ENCODE results near the gene KRT82. TPM values are rescaled to one million over a fixed set of nuclear protein-coding genes. Genes with fewer than 3 reads are reported as not detected.

Gene KRT82
- total RNA-seq, 1 experiment from 2014 or later: not detected

DNA sequence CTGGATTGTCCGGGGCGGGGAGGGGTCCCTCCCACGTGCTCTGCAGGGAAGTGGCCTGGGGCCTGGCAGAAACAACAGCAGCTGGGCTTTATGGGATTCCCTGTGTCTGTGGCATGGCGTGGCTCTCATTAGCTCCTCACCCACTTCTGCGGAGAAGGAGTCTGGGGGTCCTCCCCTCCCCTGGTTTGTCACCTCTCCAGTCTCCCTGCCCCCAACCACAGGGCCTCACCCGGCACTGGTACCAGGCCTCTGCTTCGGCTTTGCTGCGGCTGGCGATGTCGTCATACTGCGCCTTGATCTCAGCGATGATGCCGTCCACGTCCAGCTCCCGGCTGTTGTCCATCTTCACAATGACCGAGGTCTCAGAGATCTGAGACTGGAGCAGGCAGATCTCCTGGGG, 6.4 kb downstream of the KRT82 start:
- H3K9me3 Mint-ChIP-seq (ENCODE audit: unreplicated experiment): no peaks in the 10 kb centered on the region
- H3K4me1 Mint-ChIP-seq (ENCODE audit: insufficient read depth, unreplicated experiment): peaks cover 15% of the 10 kb centered on the region
- H3K27me3 Mint-ChIP-seq (ENCODE audit: insufficient read depth, unreplicated experiment): no peaks in the 10 kb centered on the region
- TF ChIP-seq, protein P1, sequence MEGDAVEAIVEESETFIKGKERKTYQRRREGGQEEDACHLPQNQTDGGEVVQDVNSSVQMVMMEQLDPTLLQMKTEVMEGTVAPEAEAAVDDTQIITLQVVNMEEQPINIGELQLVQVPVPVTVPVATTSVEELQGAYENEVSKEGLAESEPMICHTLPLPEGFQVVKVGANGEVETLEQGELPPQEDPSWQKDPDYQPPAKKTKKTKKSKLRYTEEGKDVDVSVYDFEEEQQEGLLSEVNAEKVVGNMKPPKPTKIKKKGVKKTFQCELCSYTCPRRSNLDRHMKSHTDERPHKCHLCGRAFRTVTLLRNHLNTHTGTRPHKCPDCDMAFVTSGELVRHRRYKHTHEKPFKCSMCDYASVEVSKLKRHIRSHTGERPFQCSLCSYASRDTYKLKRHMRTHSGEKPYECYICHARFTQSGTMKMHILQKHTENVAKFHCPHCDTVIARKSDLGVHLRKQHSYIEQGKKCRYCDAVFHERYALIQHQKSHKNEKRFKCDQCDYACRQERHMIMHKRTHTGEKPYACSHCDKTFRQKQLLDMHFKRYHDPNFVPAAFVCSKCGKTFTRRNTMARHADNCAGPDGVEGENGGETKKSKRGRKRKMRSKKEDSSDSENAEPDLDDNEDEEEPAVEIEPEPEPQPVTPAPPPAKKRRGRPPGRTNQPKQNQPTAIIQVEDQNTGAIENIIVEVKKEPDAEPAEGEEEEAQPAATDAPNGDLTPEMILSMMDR (IDR thresholded peaks at IDR 0.05; ENCODE audit: unreplicated experiment): no peak
- H3K4me3 Mint-ChIP-seq (ENCODE audit: unreplicated experiment): no peak overlapping the region
- BruUV-seq (replicated peaks): no TSS peak
- H3K36me3 Mint-ChIP-seq (ENCODE audit: insufficient read depth, unreplicated experiment): no peaks in the 10 kb centered on the region
- H3K27ac Mint-ChIP-seq (ENCODE audit: low read depth, unreplicated experiment): no peak overlapping the region
- ChIA-PET POLR2A (interaction anchor here (3.6 kb wide), 1 partner anchor 94 kb away, joined by 11 read pairs; the partner anchor contains the start of gene KRT6A), CTCF (interaction anchor here (1.0 to 2.1 kb wide), 2 partner anchors 9 to 13 kb away, joined by 3 to 6 read pairs; no protein-coding TSS in a partner anchor)
- DNase-seq (ENCODE audit: unreplicated experiment): no peak
- intact Hi-C loops (cut with micrococcal nuclease): loop anchor here (10.0 kb wide), 1 partner anchor 45 kb away; no protein-coding TSS in a partner anchor

DNA sequence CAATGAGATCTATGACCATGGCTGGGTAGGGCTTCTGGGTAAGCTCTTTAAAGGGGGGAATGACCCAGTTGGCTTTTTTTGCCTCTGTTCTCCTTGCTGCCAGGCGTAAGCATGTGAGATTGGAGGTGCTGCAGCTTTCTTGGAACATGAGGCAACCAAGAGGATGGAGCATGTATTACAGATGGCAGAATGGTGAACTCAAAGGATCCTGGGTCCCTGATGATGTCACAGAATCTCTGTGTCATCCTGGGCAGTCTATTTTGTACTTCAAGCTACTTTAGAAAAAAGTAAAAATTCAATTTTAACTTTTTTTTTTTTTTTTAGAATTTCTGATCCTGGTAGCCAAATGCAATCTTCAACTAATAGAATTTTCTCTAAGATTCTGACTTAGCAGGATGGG, 8.0 kb downstream of the KRT82 start:
- Mint-ChIP-seq H3K27me3 (ENCODE audit: insufficient read depth, unreplicated experiment) (no peaks in the 10 kb centered on the region), H3K9me3 (ENCODE audit: unreplicated experiment) (no peaks in the 10 kb centered on the region), H3K4me3 (ENCODE audit: unreplicated experiment) (no peak overlapping the region), H3K27ac (ENCODE audit: low read depth, unreplicated experiment) (no peak overlapping the region), H3K36me3 (ENCODE audit: insufficient read depth, unreplicated experiment) (no peaks in the 10 kb centered on the region), H3K4me1 (ENCODE audit: insufficient read depth, unreplicated experiment) (peaks cover 15% of the 10 kb centered on the region)
- BruUV-seq (replicated peaks): no TSS peak
- intact Hi-C loops (cut with micrococcal nuclease): loop anchor here (10.0 kb wide), 1 partner anchor 47 kb away; no protein-coding TSS in a partner anchor
- TF ChIP-seq, protein P1 (IDR thresholded peaks at IDR 0.05; ENCODE audit: unreplicated experiment): no peak
- ChIA-PET POLR2A (interaction anchor here (0.9 to 3.6 kb wide), 2 partner anchors 76 to 96 kb away, joined by 3 to 11 read pairs; partner anchors contain the start of genes KRT6A and KRT6C), CTCF (interaction anchor here (0.7 to 11.5 kb wide), 5 partner anchors 15 to 628 kb away, joined by 3 to 112 read pairs (median 4); no protein-coding TSS in a partner anchor)
- no peak for DNase-seq (ENCODE audit: unreplicated experiment)

DNA sequence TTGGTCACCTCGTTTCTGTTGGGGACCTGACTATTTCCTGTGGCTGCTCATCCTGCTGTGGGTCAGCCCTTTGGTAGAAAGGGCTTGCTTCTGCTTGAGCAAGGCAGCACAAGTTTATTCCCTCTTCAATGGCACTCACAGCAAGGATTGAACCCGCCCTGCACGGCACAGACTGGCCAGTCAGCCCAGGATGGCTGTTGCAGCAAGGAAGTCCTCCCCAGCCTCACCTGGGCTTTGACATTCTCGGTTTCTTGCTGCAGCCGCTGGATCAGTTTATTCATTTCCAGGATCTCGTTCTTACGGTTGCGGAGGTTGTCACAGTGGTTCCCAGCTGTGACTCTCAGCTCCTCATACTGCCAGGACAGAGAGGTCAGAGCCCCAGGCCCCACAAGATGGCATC, 9.5 kb downstream of the KRT82 start:
- intact Hi-C loops (cut with micrococcal nuclease): loop anchor here (1.0 to 10.0 kb wide), 2 partner anchors 48 to 474 kb away; no protein-coding TSS in a partner anchor
- Mint-ChIP-seq H3K27ac (ENCODE audit: low read depth, unreplicated experiment) (no peak overlapping the region), H3K36me3 (ENCODE audit: insufficient read depth, unreplicated experiment) (no peaks in the 10 kb centered on the region), H3K9me3 (ENCODE audit: unreplicated experiment) (no peaks in the 10 kb centered on the region), H3K4me3 (ENCODE audit: unreplicated experiment) (no peak overlapping the region), H3K27me3 (ENCODE audit: insufficient read depth, unreplicated experiment) (no peaks in the 10 kb centered on the region), H3K4me1 (ENCODE audit: insufficient read depth, unreplicated experiment) (peaks cover 27% of the 10 kb centered on the region)
- no TSS peak for BruUV-seq (replicated peaks)
- TF ChIP-seq, protein P1 (IDR thresholded peaks at IDR 0.05; ENCODE audit: unreplicated experiment): no peak
- ChIA-PET POLR2A (interaction anchor here (0.5 to 3.2 kb wide), 4 partner anchors 89 to 116 kb away, joined by 3 to 20 read pairs (median 10); partner anchors contain the start of gene KRT6A), CTCF (interaction anchor here (0.6 to 11.5 kb wide), 13 partner anchors 10 to 483 kb away, joined by 3 to 112 read pairs (median 5); partner anchors contain the start of gene KRT6A)
- no peak for DNase-seq (ENCODE audit: unreplicated experiment)

DNA sequence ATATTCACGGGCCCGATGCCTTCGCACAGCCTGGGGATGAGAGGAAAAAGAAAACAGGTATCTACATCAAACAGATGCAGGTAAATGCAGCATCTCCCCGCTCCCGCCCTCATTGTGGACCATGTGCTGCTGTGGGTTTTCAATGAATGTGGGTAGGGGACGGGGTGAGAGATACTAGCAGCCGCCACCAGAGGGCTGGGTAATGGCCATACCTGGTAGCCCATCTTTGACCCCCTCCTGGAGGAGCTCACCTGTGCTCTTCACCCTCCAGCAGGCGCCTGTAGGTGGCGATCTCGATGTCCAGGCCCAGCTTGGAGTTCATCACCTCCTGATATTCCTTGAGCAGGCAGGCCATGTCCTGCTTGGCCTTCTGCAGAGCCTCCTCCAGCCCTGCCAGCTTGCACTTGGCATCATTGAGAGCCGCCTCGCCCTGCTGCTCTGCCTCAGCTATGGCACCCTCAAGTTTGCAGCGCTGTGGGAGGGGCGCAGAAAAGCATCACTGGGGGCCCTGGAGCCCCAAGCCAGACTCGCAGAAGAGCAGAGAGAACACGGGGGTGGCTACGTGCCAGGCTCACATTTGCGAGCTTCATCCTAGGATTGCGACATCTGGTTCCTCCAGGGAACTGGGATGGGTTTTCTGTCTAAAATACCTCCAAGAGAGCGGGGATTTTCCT, 10.2 kb downstream of the KRT82 start:
- H3K27ac Mint-ChIP-seq (ENCODE audit: low read depth, unreplicated experiment): no peak overlapping the region
- no peaks in the 10 kb centered on the region for H3K9me3 Mint-ChIP-seq (ENCODE audit: unreplicated experiment)
- POLR2A ChIA-PET: interaction anchor here (0.7 to 3.2 kb wide), 6 partner anchors 29 to 122 kb away, joined by 3 to 20 read pairs (median 4); partner anchors contain the start of gene KRT6A
- H3K36me3 Mint-ChIP-seq (ENCODE audit: insufficient read depth, unreplicated experiment): no peaks in the 10 kb centered on the region
- CTCF ChIA-PET: interaction anchor here (0.6 to 11.5 kb wide), 22 partner anchors 9 to 614 kb away, joined by 3 to 112 read pairs (median 3); partner anchors contain the start of gene KRT6A
- no peaks in the 10 kb centered on the region for H3K27me3 Mint-ChIP-seq (ENCODE audit: insufficient read depth, unreplicated experiment)
- intact Hi-C loops (cut with micrococcal nuclease): loop anchor here (1.0 to 10.0 kb wide), 2 partner anchors 49 to 474 kb away; no protein-coding TSS in a partner anchor
- H3K4me3 Mint-ChIP-seq (ENCODE audit: unreplicated experiment): no peak overlapping the region
- BruUV-seq (replicated peaks): no TSS peak
- peak; percentile 83 for DNase-seq (ENCODE audit: unreplicated experiment)
- H3K4me1 Mint-ChIP-seq (ENCODE audit: insufficient read depth, unreplicated experiment): peaks cover 30% of the 10 kb centered on the region
- TF ChIP-seq, protein P1 (IDR thresholded peaks at IDR 0.05; ENCODE audit: unreplicated experiment): peak; percentile 56

All from MCF 10A (cell line).